Activated gamma-delta T cell (primary cell): Measurements from ENCODE around the gene CCDC14.
A peak's percentile ranks its signal among the peaks of the same experiment; 100 is the strongest.
"Not testable (repeated sequence)": the region's sequence is repeated elsewhere in the genome, so short reads cannot be mapped to it uniquely, and the experiment has no call there.

Source experiments
- DNase-seq: peaks from one replicate; lab custom pipeline; 2025; lab: John Stamatoyannopoulos, UW

CCDC14 gene

DNA sequence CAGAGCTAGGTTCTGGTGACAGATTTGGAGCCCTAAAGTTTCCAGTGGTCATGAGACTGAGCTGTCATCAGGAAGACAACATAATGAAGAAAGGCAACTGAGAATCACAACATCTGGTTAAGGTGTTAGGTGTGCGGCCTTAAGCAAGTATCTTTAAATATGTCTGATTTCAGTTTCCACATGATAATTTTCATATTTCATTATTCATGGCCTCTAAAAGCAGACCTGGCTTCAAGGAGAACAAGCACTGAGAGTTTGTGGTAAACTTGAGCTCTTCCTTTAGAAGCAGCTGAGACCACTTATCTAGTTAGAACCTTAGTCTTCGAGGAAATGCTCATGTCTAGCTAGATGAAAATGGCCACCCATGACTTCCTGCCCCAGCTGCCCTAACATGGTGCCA, 51.2 kb downstream of the CCDC14 start:
- no peak for DNase-seq

DNA sequence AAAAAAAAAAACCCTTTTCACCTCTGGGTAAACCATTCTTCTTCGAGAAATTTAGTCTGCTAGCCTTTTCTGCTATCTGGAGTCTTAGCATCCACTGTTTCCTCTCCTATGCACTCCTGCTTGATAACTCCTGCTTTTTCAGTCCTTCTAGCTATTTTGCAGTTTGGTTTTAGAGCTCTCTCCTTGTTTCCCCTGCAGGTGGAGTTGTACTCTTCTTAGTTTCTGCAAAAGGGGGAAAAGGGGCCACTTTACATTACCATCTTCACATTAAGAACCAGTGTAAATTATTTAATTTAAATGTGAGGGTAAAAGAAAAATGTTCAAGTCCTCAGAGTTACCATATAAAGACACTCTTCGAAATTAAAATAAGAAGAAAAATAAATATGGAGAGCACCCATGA, 53.3 kb downstream of the CCDC14 start:
- no peak for DNase-seq

GRCh38 chr3:123899300-123899865, 61.6 kb downstream of the CCDC14 start:
- no peak for DNase-seq

GRCh38 chr3:123893012-123893411, 68.0 kb downstream of the CCDC14 start:
- DNase-seq: no peak

DNA sequence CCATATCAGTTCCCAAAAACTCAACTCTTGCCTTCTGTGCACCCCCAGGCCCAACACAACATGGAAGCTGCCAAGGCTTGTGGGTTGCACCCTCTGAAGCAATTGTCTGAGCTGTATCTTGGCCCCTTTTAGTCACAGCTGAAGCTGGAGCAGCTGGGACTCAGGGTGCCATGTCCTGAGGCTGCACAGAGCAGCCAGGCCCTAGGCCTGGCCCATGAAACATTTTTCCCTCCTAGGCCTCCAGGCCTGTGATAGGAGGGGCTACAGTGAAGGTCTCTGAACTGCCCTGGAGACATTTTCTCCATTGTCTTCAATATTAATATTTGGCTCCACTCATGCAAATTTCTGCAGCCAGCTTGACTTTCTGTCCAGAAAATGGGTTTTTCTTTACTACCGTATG, 68.8 kb downstream of the CCDC14 start:
- DNase-seq: no peak

GRCh38 chr3:123890991-123891390, 70.0 kb downstream of the CCDC14 start:
- not testable (repeated sequence) for DNase-seq

- DNase-seq: not testable (repeated sequence)
These were observed 70.9 kb downstream of the CCDC14 start for GRCh38 chr3:123890162-123890561.

GRCh38 chr3:123884993-123885392, 76.0 kb downstream of the CCDC14 start:
- DNase-seq: no peak

- peak; percentile 7 for DNase-seq
These were observed 76.7 kb downstream of the CCDC14 start, which contains the start of gene MYLK for GRCh38 chr3:123884203-123884831. Gene MYLK, minus strand, starts transcription at chr3:123884332. Its CDS starts 90,491 bp downstream, at chr3:123793841.

DNA sequence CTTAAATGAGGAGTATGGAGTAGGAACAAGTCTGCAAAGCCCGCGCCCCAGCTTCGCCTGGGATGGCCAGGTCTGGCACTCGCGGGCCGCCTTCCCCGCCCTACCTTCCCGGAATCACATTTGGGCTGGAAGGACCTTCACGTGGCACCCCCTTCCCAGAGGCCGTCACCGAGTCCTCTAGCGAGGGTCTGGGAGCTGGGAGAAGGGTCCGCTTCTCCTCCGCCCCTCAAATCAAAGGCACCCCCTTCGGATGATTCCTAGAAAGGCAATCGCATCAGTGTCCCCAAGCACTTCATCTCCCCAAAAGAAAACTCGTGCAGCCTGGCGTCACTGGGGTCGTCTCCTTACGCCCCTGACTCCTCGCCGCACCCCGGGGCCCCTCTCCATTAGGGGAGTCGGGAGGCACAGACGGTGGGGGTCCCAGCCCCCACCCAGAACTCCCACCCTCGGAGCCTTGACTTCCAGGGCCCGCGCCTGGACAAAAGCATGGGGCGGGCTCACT, 77.3 kb downstream of the CCDC14 start:
- DNase-seq: no peak

DNA sequence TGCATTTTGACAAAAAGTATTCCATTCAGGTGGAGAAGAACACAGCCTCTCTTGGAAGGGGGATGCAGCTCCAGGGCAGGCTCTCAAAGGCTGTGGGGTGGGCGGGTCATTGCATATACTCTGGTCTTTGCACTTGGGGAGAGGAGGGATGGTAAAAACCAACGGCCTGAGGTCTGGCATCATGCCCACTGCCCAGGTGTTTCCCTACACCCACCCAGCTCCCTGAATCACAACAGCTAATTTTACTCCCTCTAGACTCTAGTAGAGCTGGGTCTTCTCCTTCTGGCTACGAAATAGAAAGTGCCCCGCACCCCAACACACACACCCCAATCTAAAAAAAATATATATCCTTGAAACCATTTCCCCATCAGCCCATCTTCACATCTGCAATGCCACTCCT, 77.9 kb downstream of the CCDC14 start:
- DNase-seq: no peak

GRCh38 chr3:123881771-123882170, 79.3 kb downstream of the CCDC14 start:
- no peak for DNase-seq

- DNase-seq: no peak
These were observed 79.9 kb downstream of the CCDC14 start for GRCh38 chr3:123880998-123881561.

DNA sequence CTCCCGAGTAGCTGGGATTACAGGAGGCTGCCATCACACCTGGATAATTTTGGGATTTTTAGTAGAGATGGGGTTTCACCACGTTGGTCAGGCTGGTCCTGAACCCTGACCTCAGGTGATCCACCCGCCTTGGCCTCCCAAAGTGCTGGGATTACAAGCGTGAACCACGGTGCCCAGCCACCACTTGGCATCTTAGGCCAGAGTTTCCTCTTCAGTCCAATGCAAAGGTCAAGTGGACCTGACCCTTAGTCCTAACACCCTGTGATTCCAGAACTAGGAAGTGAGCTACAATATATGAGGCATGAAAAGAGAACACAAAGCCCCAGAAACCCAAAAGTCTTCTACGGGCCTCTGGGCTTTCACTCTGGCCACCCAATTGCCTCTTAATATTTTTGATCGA, 82.2 kb downstream of the CCDC14 start:
- DNase-seq: no peak

DNA sequence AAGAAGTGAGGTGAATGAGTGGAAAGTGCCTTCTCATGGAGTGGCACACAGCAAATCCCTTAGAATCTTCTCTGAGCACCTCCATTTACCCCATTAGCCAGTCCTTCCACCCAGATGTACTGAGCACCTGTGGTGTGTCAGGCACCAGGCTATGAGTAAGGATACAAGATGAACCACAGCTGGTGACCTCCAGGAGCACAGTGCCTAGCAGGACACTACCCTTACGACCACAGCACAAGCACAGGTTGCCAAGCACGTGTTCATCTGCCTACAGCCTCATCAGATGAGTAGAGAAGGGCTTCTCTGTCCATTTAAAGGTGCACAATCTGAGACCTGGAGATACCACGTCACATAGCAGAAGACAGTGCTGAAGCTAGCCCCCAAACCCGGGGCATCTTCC, 83.1 kb downstream of the CCDC14 start:
- DNase-seq: no peak

GRCh38 chr3:123877466-123877865, 83.6 kb downstream of the CCDC14 start:
- DNase-seq: no peak

DNA sequence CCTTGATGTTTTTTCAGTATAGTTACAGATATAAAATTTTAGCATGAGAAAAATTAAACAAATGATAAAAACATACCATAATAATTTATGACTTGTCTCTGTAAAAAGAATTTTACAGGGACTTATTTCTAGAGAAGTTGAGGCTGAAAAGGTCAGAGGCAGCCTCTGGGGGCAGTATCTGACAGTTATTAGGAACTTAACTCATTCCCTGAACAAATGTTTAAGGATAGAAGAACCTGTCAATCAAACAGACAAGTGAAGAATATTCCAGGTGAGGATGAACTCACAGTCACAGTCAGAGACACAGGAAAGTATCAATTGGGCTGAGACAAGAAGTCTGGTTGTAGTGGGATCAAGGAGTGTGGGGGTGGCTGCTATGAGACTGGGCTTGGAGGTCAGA, 84.2 kb downstream of the CCDC14 start:
- no peak for DNase-seq

DNA sequence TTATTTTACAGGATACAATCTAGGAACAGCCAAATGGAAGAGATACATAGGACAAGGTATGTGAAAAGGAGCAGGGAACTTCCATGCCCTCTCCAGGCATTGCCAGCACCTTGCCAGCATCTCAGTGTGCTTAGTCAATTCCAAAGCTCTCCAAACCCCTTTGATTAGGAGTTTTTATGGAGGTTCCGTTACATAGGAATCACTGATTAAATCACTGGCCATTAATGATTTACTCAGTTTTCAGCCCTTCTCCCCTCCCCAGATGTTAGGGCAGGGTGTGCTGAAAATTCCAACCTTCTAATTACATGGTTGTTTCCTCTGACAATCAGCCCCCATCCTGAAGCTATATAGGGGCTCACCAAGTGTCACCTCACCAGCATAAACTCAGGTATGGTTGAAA, 88.4 kb downstream of the CCDC14 start:
- DNase-seq: no peak

DNA sequence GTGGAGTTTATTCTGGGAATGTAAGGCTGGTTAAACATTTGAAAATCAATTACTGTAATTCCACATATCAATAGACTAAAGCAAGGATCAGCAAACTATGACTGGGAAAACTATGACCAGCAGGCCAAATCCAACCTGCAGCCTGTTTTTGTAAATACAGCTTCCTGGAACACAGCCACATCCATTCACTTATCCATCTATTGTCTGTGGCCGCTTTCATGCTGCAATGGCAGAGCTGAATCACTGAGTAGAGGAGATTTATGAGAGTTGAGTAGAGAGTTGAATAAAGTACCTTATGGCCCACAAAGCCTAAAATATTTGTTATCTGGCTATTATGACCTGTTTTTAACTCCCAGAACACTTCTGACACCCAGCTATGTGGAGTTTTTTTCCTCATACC, 89.1 kb downstream of the CCDC14 start:
- no peak for DNase-seq

GRCh38 chr3:123870033-123870432, 91.0 kb downstream of the CCDC14 start:
- DNase-seq: no peak

- no peak for DNase-seq
These were observed 91.9 kb downstream of the CCDC14 start for GRCh38 chr3:123869165-123869564.

DNA sequence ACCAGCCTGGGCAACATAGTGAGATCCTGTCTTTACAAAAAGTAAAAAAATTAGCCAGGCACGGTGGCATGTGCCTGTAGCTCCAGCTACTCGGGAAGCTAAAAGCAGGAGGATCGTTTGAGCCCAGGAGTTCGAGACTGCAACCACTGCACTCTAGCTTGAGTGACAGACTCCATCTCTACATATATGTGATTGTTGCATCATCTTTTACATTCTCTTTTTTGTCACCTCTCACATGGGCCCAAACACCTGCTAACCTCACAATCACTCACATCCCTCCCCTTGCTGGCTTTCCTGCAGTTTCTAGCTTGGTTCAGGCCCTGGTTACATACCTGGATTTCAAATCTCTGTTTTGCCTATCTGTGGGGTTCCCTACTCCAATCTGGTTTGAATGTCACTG, 96.3 kb downstream of the CCDC14 start:
- no peak for DNase-seq
